K562 (cell line): ENCODE results near the gene PLCB3. TPM values are rescaled to one million over a fixed set of nuclear protein-coding genes. Genes with fewer than 3 reads are reported as not detected.
A peak's percentile ranks its signal among the peaks of the same experiment; 100 is the strongest.

Experiments used
- ASH1L ChIP-seq: fragments of 450-650 bp; IDR thresholded peaks from 2 replicates; pipeline ENCODE4 v1.6.1; 2018; ENCODE audit warnings: borderline replicate concordance, mild to moderate bottlenecking, low read depth; ENCODE audit not compliant: partially characterized antibody
- EZH2 ChIP-seq: IDR thresholded peaks from 2 replicates; pipeline ENCODE4 v1.6.1; 2012; ENCODE audit warnings: low read depth, mild to moderate bottlenecking, inconsistent platforms, low read length, borderline replicate concordance
- FIP1L1 ChIP-seq: fragments of 200-400 bp; formaldehyde crosslinking; IDR thresholded peaks from 2 replicates; pipeline ENCODE4 v1.6.1; 2018; ENCODE audit warnings: mild to moderate bottlenecking, low read depth, low read length; ENCODE audit not compliant: poor library complexity, severe bottlenecking
- KDM4B ChIP-seq, 2 experiments: fragments of 450-650 bp in 1 of 2; sonication (generic) in 1 of 2; IDR thresholded peaks; 2 replicates each; pipeline ENCODE4 v1.6.1; 2016 to 2017; ENCODE audit warnings: borderline replicate concordance in 2 of 2, antibody characterized with exemption in 1 of 2, low read depth in 1 of 2, mild to moderate bottlenecking in 1 of 2
- L3MBTL2 ChIP-seq: fragments of 450-650 bp; IDR thresholded peaks from 2 replicates; pipeline ENCODE4 v1.6.1; 2016; ENCODE audit warnings: mild to moderate bottlenecking, moderate library complexity
- MECOM ChIP-seq: fragments of 250-450 bp; sonication (Bioruptor Pico); IDR thresholded peaks from 2 replicates; pipeline ENCODE4 v1.8.0; 2022; ENCODE audit warnings: inconsistent platforms
- NONO ChIP-seq, 2 experiments: fragments of 200-400 bp in 1 of 2; fragments of 450-650 bp in 1 of 2; formaldehyde crosslinking in 1 of 2; IDR thresholded peaks; 2 replicates each; pipeline ENCODE4 v1.6.1; 2017; ENCODE audit warnings: low read depth in 2 of 2, mild to moderate bottlenecking in 2 of 2, moderate library complexity in 2 of 2, low read length in 1 of 2
- NR2C1 ChIP-seq, 2 experiments: fragments of 450-650 bp; IDR thresholded peaks; 2 replicates each; pipeline ENCODE4 v1.6.1; 2017; ENCODE audit warnings: mild to moderate bottlenecking in 2 of 2, antibody characterized with exemption in 1 of 2, inconsistent platforms in 1 of 2, missing compliant biosample characterization in 1 of 2, missing genetic modification characterization in 1 of 2
- NR4A1 ChIP-seq, 2 experiments: fragments of 250-450 bp in 1 of 2; fragments of 450-650 bp in 1 of 2; sonication (Bioruptor Pico) in 1 of 2; IDR thresholded peaks; 2 replicates each; pipeline versions ENCODE4 v1.4.0 to v1.6.1; 2016 to 2020; ENCODE audit warnings: mild to moderate bottlenecking in 2 of 2, missing compliant biosample characterization in 1 of 2, missing genetic modification characterization in 1 of 2, moderate library complexity in 1 of 2
- POLR3G ChIP-seq: IDR thresholded peaks from 2 replicates; pipeline ENCODE4 v1.6.1; 2011; ENCODE audit not compliant: insufficient read length, insufficient replicate concordance; ENCODE audit errors: extremely low read depth
- RFX1 ChIP-seq: fragments of 450-650 bp; IDR thresholded peaks from 2 replicates; pipeline ENCODE4 v1.6.1; 2016; ENCODE audit warnings: mild to moderate bottlenecking, moderate library complexity
- THAP7 ChIP-seq: fragments of 250-450 bp; sonication (Bioruptor Pico); IDR thresholded peaks from 2 replicates; pipeline ENCODE4 v1.5.0; 2021
- ZNF174 ChIP-seq: fragments of 250-450 bp; sonication (Bioruptor Pico); IDR thresholded peaks from 2 replicates; pipeline ENCODE4 v1.4.0; 2020; ENCODE audit warnings: mild to moderate bottlenecking
- ZNF224 ChIP-seq: sonication (generic); formaldehyde crosslinking; IDR thresholded peaks from 2 replicates; pipeline ENCODE4 v1.8.0; 2022; ENCODE audit warnings: mild to moderate bottlenecking, missing genetic modification reagents
- ZNF24 ChIP-seq: fragments of 450-650 bp; IDR thresholded peaks from 2 replicates; pipeline ENCODE4 v1.6.1; 2016
- ZNF253 ChIP-seq: fragments of 250-450 bp; sonication (Bioruptor Pico); conservative IDR thresholded peaks from 2 replicates; pipeline ENCODE4 v1.6.1; 2021; ENCODE audit warnings: mild to moderate bottlenecking
- ZNF57 ChIP-seq: fragments of 450-650 bp; formaldehyde crosslinking; IDR thresholded peaks from 2 replicates; pipeline ENCODE4 v1.4.0; 2020; ENCODE audit warnings: mild to moderate bottlenecking, moderate library complexity
- ZNF609 ChIP-seq: sonication (generic); formaldehyde crosslinking; IDR thresholded peaks from 2 replicates; pipeline ENCODE4 v1.8.1; 2023; ENCODE audit warnings: missing genetic modification reagents, mild to moderate bottlenecking, borderline replicate concordance
- ZNF668 ChIP-seq: fragments of 250-450 bp; sonication (Bioruptor Pico); IDR thresholded peaks from 2 replicates; pipeline ENCODE4 v1.8.0; 2022; ENCODE audit warnings: mild to moderate bottlenecking, inconsistent platforms
- polyA plus RNA-seq, 8 experiments: library from polyadenylated mRNA; depleted of rRNA in 4 of 8; stranded (reverse) in 5 of 8; unstranded in 3 of 8; fragments of >200 nt; fragmentation: Nextera tagmentation in 2 of 8; fragmentation: Illumina TruSeq in 1 of 8; extraction: Ambion mirVana in 2 of 8; extraction: Trizol in 1 of 8; gene quantifications; 2 replicates each; pipeline versions ENCODE4 v1.2.1 to v1.2.3, GENCODE V29; 2011 to 2014; ENCODE audit warnings: inconsistent platforms in 1 of 8, missing spikeins in 1 of 8
- total RNA-seq, 7 experiments: library from RNA; depleted of rRNA in 6 of 7; stranded (reverse); fragments of >200 nt in 6 of 7; fragmentation: Illumina TruSeq in 2 of 7; extraction: Trizol in 2 of 7; gene quantifications; 2 replicates each; pipeline versions ENCODE4 v1.2.1 to v1.2.3, GENCODE V29; 2011 to 2021; ENCODE audit warnings: low replicate concordance in 1 of 7

The PLCB3 gene
- total and polyA plus RNA-seq, 9 of the 15 experiments (the other 6 are each of a cell fraction or from before 2014, with no cell fraction given), result 0.31 to 44.8 (median 14.6) TPM

GRCh38 chr11:64284962-64285884 is 33.9 kb downstream of the PLCB3 start, which contains the start of gene GPR137 (continued):
- TF ChIP-seq MECOM (CRISPR knock-in tag) (no peak), ZNF224 (CRISPR knock-in tag) (no peak), ZNF253 (CRISPR knock-in tag) (no peak), KDM4B (IDR thresholded peaks at IDR 0.05; ENCODE audit: borderline replicate concordance in 2 of 2, low read depth in 1 of 2) (no peak), NONO (IDR thresholded peaks at IDR 0.05; ENCODE audit: low read depth in 2 of 2, low read length in 1 of 2) (no peak; a peak in 2 of 4 replicates), RFX1 (peak; percentile 75), EZH2 (no peak), ZNF609 (CRISPR knock-in tag) (no peak), NR2C1 (IDR thresholded peaks at IDR 0.05) (peak; percentile 74), NR2C1 (tag; IDR thresholded peaks at IDR 0.05) (peak; percentile 83), ZNF174 (no peak), THAP7 (peak; percentile 71; the same call in 1 of the 2 replicates), ZNF57 (CRISPR knock-in tag) (no peak), ZNF668 (CRISPR knock-in tag) (no peak), POLR3G (no peak), ASH1L (no peak), L3MBTL2 (peak; percentile 68), FIP1L1 (no peak), NR4A1 (CRISPR knock-in tag; IDR thresholded peaks at IDR 0.05) (0 out of 2 replicates have a peak, but pooled peaks have one; percentile 33), NR4A1 (tag; IDR thresholded peaks at IDR 0.05) (no peak), ZNF24 (peak; percentile 100)
